HG02973 (cell line): ENCODE data around the gene KCNG2.

Source experiments
- ATAC-seq: cut with Tn5 transposase; IDR thresholded peaks from one replicate; pipeline ENCODE4 v1.9.1; 2021; ENCODE audit warnings: moderate library complexity; ENCODE audit not compliant: unreplicated experiment

The KCNG2 gene

DNA sequence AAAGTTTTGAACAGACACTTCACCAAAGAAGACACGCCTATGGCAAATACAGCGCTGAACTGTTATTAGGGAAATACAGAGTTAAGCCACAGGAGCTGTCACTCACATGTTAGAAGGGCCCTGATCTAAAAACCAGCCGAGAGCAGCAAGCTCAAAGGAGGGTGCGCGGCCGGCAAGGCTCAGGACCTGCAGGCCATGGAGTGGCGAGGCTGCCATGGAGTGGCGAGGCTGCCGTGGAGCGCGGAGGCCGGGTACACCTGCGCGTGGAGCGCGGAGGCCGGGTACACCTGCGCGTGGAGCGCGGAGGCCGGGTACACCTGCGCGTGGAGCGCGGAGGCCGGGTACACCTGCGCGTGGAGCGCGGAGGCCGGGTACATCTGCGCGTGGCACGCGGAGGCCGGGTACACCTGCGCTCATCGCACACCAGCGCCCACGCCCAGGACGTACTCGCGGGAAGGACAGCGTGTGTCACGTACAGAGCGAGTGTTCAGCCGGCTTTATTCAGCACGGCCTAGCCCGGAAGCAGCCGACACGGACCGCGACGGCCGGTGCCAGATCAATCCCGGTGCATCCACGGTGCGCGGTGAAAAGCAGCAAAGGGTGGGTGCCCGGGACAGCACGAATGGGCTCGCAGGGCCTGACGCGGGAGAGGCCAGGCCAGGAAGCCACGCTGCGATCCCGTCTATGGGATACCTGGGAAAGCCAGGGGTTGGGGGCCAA is 84.9 kb downstream of the KCNG2 start:
- ATAC-seq = no peak

DNA sequence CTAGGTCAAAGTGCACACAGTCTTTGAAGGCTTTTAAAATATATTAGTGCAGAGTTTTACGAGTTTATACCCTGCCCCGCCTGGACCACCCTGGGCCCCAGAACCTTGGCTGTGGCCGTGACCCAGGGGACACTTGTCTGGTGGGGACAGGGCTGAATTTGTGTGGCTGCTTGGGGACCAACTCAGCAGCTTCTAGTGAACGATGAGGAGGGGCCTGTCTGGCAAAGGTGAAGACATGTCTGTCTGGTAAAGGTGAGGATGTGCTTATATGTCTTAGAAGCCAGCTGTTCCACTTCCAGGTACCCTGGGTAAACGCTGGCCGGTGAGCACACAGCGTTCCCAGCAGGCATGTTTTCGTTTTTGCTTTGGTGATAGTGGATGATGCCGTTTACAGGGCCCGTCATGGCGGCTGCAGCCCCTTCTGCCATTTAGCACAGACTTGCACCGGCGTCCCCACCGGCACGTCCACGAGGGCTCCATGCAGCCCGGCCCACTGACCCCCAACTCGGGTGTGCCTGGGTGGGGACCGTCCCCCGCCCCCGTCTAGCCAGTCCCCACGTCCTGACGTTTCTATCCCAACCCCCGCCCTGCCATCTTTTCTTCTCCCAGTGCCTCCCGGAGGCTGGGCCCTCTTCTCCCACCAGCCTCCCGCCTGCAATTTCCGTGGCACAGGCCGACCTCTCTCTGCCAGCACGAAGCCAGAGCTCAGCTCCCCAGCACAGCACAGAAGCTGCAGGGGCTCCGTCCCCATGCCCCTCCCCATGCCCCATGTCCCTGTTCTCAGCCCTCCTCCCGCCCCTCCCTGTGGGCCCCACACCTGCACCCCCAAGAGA is 85.9 kb downstream of the KCNG2 start:
- ATAC-seq = no peak

DNA sequence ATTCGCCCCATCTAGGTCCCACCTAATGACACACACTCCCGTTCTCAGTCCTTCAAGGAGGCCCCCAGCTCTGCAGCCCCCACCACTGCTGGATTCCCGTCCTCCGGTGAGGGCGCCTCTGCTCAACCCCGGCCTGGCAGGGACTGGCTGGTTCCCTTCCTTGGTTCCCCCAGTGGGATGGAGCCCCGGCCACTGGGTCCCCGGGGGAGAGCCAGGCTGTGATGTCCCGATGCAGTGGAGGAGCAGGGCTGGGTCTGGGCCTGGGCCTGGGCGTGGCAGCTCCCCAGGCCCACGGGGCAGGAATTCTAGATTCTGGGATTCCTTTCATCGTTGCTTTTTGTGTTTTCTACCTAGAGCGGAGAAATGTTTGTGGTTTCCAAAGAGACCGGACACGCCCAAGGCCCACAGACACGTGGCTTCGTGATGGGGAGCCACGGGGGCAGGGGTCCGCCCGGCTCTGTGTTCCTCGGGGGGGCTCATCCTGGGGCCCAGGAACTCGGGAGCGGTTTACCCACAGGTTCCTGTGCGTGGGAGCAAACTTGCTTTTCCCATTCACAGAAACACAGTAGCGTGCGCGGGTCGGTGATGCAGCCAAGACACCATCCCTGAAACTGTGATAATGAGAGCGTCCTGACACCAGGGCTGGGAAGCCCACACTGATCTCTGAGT is 86.7 kb downstream of the KCNG2 start:
- no peak for ATAC-seq

DNA sequence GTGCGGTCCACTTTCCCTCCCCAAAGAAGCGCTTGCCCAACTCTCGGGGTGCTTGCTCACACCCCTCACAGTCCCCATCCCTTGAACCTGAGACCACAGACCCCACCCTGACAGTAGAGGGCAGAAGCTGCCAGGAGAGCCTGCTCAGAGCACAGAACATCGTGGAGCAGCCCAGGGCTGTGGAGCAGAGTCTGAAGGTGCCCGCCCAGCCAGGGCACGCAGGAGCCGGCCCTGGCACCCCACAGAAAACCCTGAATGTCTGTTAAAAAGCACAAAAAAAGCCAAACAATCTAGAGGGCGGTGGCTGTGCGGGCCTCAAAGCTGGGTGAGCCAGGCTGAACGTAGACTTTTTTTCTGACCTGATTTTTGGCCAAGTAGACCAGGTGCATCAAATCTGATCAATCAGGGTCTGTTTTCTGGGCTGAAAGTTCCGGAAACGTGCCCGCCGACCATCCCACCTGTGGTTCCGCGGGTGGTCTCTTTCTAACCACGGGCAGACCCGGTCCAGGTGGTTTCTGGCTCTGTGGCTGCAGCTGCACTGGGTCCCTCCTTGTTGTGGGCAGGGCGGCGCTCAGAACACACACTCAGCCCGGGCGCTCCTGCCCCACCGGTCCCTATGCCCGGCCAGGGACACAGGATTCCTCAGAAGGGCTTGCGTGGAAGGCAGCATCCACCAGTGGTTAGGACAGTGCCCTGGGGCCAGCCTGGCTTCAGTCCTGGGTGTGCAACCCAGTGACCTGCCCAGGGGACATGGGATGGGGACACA is 87.4 kb downstream of the KCNG2 start:
- no peak for ATAC-seq

DNA sequence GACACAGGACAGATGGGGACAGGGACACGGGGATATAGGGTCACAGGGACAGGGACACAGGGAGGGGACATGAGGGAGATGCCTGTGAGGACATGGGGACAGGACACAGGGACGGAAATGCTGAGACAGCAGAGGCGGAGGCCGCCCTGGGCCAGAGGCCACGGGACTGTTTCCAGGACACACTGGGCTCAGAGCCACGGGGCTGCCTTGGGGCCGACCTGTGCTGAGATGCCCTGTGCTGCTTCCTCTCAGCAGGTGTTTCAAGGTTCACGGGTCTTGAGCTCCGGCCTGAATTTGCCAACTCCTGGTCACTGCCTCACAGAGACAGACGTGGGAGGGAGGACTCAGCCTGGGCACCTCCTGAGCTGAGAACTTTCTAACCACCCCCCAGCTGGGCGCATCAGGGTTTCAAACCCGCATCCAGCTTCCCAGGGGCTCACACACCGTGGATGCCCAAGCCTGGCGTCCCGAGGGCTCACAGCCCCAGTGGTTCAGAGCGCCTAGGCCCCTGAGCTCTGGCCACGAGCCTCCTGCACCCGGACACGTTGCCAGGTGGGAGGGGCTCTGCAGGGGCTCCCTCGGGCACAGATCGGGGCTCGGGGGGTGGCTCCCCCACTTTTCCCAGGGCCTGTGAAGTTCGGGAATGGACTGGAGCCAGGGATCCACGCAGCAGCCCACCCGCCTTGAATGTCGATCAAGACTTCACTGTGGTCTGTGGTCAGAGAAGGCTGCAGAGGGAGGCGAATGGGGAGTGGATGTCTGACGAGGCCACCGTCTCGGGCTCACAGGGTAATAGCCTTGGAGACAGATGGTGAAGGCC is 89.7 kb downstream of the KCNG2 start:
- ATAC-seq = no peak

DNA sequence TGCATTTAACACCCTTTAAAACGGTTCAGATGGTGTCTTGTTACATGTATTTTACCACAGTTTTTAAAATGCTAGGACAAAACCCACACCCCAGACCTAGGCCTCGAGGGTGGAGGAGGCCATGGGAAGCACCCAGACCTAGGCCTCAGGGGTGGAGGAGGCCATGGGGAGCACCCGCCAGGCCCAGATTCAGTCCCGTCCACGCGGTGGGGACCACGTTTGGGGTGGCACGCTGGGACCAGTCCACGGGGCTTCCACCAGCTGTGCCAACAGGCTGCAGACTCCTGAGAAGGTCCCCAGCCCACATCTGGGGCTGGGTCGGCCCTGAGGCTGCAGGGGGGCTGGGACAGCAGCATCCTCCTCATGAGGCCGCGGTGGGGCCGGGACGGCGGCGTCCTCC is 90.3 kb downstream of the KCNG2 start:
- ATAC-seq = no peak

DNA sequence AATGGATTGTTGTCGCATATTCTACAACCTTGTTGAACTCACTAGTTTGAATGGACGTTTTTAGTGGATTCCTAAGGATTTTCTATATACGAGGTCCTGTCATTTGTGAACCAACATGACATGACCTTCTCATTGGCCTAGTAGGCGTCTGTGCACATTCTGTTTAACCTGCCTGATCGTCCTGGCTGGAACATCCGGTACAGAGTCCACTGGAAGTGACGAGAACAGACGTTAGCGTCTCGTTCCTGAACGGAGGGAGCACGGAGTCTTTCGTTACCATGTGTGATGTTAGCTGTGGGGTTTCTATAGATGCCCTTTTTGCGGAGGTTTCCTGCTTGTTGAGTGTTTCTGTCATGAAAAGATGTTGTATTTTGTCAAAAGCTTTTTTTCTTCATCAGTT is 91.8 kb downstream of the KCNG2 start:
- ATAC-seq = no peak

DNA sequence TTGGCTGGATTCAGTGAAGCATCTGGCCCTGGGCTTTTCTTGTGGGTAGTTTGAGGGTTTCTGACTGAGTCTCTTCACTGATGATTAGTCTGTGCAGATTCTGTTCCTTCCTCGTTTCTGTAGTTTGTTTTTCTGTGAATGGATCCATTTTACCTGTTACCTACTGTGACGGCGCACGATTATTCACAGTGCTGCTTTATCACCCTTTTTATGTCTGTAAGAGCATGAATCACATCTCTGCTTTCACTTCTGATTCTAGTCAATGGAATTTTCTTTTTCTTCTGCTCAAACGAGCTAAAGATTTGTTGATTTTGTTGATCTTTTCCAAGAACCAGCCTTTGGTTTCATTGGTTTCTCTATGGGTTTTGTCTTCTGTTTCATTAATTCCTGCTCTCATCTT is 92.9 kb downstream of the KCNG2 start:
- no peak for ATAC-seq

DNA sequence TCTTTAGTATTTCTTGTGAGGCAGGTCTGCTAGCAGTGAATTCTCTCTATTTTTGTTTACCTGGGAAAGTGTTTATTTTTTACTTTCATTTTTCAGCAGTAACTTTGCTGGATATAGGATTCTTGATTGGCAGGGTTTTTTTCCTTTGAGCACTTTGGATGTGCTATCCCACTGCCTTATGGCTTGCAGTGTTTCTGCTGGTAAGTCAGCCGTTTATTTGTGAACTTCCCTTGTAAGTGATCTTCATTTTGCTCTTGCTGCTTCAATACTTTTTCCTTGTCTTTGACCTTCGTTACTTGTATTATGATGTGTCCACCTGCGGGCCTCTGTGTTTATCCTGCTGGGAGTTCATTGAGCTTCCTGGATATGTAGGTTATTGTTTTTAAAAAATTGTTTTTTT is 99.0 kb downstream of the KCNG2 start:
- ATAC-seq = no peak

DNA sequence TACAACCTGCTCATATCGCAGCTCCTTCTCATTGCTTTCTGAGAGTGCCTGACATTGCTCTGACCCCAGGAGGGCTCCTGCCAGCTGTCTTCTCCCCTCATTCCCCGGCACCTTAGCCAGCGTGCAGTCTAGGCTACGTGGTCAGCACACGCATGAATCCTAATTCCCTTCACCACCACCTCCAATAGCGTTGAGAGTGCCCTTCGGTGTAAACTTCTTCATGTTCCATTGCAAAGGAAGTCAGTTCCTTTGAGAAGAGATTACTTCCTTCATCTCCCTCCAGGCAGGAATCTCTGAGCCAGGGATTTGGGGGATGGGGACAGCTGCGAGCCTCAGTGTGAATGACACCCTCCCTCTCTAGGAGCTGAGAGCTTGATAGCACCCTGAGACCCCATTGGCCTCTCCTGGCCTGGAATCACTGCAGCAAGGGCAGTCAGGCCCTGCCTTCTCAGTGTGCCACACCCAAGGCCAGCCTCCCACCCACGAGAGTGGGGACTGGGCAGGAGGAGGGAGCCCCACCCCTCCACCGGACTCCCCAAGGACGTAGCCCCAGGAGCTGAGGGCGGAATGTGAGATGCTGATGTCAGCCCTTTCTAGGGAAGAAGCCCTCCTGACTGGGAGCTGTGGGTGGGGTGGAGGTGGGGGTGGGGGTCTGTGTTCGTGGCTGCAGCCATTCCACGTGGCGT is 100.3 kb downstream of the KCNG2 start:
- no peak for ATAC-seq

DNA sequence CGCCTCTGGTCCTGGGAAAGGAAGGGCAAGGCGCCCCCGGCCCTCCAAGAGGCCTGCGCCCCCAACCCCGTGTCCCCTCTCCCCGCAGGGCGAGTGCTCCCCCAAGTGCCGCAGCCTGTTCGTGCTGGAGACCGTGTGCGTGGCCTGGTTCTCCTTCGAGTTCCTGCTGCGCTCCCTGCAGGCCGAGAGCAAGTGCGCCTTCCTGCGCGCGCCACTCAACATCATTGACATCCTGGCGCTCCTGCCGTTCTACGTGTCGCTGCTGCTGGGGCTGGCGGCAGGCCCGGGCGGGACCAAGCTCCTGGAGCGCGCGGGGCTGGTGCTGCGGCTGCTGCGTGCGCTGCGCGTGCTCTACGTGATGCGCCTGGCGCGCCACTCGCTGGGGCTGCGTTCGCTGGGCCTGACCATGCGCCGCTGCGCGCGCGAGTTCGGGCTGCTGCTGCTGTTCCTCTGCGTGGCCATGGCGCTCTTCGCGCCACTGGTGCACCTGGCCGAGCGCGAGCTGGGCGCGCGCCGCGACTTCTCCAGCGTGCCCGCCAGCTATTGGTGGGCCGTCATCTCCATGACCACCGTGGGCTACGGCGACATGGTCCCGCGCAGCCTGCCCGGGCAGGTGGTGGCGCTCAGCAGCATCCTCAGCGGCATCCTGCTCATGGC is 101.3 kb downstream of the KCNG2 start:
- no peak for ATAC-seq

DNA sequence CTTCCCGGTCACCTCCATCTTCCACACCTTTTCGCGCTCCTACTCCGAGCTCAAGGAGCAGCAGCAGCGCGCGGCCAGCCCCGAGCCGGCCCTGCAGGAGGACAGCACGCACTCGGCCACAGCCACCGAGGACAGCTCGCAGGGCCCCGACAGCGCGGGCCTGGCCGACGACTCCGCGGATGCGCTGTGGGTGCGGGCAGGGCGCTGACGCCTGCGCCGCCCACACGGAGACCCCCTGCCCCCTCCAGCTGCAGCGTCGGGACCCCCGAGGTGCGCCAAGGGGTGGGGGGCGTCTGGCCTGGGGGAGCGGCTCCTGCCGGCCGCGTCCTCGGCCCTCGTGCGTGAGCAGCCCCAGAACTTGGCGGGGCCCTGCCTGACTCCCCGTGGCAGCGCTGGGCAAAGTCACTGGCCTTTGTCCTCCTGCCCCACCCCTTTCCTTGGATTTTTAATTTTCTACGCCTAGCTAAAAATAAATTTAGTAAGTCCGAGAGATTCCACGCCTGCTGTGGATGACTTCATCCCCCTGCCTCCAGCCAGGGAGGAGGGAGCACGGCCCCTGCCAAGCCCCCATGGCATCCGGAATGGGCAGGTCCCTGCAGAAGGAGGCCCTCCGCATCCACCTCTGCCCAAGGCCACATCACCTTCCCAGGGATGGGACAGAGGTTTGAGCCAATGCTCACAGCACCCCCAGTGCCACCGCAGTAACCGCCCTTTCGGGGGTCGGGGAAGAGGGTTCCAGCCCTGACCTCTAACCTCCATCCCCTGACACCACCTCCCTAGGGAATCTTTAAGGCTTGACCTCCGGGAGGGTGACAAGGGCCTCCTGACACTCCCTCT is 102.1 kb downstream of the KCNG2 start:
- ATAC-seq = no peak

DNA sequence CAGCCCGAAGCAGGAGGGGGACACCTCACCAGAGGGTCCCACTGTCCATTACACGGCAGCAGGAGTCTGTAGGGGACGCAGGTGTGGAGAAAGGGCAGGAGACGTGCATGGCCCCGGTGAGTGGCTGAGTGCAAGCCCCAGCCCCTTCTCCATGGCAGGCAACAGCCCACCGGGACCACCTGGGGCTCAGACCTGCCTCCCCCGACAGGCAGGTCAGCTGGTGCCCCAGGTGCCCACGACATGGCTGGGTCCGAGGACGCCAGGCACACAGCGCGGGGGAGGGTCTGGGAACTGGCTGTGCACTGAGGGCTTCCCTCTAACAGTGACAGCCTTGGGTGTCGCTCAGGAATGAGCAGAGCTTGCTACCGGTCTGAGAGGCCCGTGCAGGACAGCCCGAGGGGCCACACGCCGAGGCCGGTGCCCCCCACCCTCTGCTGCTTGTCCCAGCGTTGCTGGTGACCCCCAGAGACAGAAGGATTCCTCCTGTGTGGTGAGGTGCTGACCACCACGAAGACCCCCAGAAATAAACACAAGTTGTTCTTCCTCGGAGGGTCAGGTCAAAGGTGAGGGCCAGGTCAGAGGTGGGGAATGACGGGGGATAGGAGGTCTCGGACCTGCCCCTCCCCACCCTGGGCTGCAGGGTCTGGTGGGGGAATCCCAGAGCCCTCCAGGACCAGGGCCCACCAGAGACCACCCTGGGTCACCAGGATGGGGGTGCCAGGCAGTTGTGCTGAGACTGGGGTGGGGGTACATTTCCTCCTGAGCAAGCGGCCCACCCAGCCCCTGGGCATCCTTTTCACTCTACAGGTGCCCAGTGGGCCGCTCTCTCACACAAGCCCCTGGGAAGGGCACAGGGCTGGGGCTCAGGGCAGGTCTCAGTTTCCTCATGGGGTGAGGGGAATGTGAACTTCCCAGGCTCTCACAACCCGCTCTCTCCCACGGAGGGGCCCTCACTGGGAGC is 103.2 kb downstream of the KCNG2 start:
- ATAC-seq = no peak

DNA sequence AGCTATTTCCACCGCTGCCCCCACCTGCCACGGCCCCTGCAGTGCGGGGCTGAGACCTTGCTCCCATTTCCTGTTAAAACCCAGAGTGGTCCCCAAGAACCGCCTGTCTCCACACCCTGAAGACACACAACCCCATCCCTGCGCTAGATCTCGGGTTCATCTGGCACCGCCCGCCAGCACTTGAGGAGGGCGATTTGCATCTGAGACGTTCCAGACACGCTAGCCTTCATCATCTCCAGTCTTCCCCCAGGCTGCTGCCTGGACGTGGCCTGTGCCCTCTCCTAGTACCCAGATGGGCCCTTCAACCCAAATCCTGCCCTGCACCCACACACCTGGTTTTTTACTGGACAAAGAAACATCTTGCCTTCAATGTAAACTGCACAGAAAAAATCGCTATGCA is 103.9 kb downstream of the KCNG2 start:
- ATAC-seq = no peak

DNA sequence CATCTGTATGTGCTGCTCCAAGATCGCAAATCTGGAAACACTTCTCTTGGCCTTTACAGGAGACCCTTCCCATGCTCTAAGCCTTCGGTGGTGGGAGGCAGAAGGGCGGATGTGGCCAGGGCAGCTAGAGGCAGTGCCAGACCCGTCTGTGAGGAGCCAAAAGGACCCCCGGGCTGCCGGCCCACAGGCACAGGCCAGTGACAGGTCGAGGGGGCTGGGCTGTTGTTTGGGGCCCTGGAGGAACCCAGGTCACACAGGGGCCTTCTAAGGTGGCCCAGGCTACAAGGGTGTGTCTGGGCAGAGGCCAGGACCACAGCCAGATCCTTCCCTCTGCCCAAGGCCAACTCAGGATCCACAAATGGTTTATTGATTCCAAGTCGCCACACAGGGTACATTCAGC is 104.3 kb downstream of the KCNG2 start:
- no peak for ATAC-seq

DNA sequence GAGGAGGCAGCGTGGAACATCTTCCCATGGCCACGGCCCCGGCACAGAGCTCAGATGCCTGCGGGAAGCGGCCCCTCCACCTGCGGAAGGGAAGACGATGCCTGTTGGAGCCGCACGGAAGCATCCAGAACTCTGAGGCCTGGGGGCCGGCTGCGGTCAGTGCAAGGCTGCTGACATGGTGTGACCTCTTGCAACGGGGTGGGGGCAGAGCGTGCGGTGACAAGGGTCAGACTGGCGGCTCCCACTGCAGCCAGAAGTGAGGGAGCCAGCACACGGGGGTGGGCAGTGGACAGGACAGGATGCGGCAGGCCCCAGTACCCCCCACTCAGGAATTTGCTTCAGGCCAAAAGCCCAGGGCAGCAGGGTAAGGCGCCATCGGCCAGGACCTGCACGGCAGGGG is 104.9 kb downstream of the KCNG2 start:
- ATAC-seq = no peak

DNA sequence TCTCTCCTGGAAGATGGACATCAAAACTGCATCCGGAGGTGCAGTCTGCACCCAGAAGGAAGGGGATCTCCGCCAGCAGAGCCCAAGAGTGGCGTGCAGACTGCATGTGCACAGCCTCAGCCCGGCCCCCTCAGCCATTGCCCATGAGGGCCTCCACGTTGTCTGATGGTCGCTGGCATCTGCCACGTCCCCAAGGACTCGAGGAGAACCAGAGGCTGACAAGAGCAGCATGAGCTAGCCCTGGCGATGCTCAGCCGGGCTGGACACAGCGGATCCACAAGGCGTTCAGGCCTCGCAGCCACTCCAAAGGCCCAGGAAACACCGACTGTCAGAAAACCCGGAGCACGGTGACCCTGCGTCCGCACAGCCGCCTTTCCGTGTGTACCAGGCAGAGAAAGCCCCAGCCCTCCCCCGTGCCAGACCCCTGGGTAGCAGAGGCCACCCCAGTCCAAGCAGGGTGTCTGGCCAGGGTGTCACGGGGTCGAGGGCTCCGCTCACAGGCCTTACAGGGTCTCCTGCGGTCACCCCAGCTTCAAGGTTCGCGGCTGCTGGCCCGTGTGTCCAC is 105.4 kb downstream of the KCNG2 start:
- no peak for ATAC-seq
